SK-N-MC (cell line): ENCODE results near the gene OSTN.

Experiments used
- EZH2 ChIP-seq: fragments of 200-600 bp; sonication (generic); IDR thresholded peaks from one replicate; pipeline ENCODE4 v1.6.1; 2017; ENCODE audit warnings: antibody characterized with exemption
- FOXP2 ChIP-seq: optimal IDR thresholded peaks from 2 replicates; pipeline ENCODE3; 2011; ENCODE audit warnings: mild to moderate bottlenecking, moderate library complexity; ENCODE audit not compliant: insufficient read depth; ENCODE audit errors: extremely low read length, control extremely low read depth
- POLR2AphosphoS5 ChIP-seq: IDR thresholded peaks from 2 replicates; pipeline ENCODE4 v1.6.1; 2012; ENCODE audit warnings: mild to moderate bottlenecking, low read depth, low read length, borderline replicate concordance

- TF ChIP-seq EZH2 (no peak), POLR2AphosphoS5 (no peak), FOXP2 (no peak)
Observed at GRCh38 chr3:191221638-191222037, 22.6 kb downstream of the OSTN start.
